ENCODE data around the gene NAA80.
A peak's percentile ranks its signal among the peaks of the same experiment; 100 is the strongest.

Gene NAA80

DNA sequence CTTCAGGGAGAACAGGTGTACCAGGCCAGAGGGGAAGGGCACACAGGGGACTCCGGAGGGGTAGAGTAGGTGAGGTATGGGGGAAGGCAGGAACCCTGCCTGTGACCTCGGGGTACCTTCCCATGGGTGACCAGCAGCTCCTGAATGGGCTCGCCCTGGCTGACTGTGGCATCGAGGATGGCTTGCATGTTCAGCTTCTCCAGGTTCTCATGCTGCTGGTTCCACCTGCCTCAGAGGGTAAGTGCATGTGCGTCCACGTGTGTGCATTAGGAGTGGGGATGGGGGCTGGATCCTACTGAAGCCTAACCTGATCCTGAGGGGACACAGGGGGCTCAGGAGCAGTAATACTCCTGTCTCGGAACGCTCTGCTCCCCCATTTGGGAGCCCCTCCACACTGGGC lies 45.8 kb upstream of the NAA80 start:
- Histone ChIP-seq H3K4me1 (ENCODE audit: control insufficient read depth, low read length) (peaks cover 43% of the 10 kb centered on the region), H4K20me1 (ENCODE audit: control insufficient read depth, insufficient read depth, low read depth, low read length) (no peaks in the 10 kb centered on the region), H3F3A (ENCODE audit: control insufficient read depth, insufficient read depth) (peaks cover 7% of the 10 kb centered on the region; the same call in 1 of the 2 replicates), H3K9me3 (ENCODE audit: control insufficient read depth, insufficient read depth, low read length) (no peaks in the 10 kb centered on the region), H3K27ac (ENCODE audit: low read depth, low read length) (no peak overlapping the region), H3K4me3 (ENCODE audit: low read length) (peak overlapping the region; percentile 56; the same call in 1 of the 2 replicates), H3K4me2 (ENCODE audit: low read length) (peak overlapping the region; percentile 61), H3K27me3 (ENCODE audit: control insufficient read depth, low read length) (no peaks in the 10 kb centered on the region), H3K9me2 (replicated peaks; ENCODE audit: control insufficient read depth, low read length) (no peaks in the 10 kb centered on the region), H3K36me3 (ENCODE audit: control insufficient read depth, low read length) (peaks cover 20% of the 10 kb centered on the region), H3K79me2 (ENCODE audit: control insufficient read depth, low read length) (peaks cover 15% of the 10 kb centered on the region)
- no peak for TF ChIP-seq EZH2phosphoT487 (IDR thresholded peaks at IDR 0.05; ENCODE audit: borderline replicate concordance, low read length)
- TF ChIP-seq, protein P1, sequence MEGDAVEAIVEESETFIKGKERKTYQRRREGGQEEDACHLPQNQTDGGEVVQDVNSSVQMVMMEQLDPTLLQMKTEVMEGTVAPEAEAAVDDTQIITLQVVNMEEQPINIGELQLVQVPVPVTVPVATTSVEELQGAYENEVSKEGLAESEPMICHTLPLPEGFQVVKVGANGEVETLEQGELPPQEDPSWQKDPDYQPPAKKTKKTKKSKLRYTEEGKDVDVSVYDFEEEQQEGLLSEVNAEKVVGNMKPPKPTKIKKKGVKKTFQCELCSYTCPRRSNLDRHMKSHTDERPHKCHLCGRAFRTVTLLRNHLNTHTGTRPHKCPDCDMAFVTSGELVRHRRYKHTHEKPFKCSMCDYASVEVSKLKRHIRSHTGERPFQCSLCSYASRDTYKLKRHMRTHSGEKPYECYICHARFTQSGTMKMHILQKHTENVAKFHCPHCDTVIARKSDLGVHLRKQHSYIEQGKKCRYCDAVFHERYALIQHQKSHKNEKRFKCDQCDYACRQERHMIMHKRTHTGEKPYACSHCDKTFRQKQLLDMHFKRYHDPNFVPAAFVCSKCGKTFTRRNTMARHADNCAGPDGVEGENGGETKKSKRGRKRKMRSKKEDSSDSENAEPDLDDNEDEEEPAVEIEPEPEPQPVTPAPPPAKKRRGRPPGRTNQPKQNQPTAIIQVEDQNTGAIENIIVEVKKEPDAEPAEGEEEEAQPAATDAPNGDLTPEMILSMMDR (IDR thresholded peaks at IDR 0.05; ENCODE audit: low read depth, low read length, poor library complexity, severe bottlenecking) = no peak

- Histone ChIP-seq H3K9me2 (replicated peaks; ENCODE audit: control insufficient read depth, low read length) (no peaks in the 10 kb centered on the region), H3K4me2 (ENCODE audit: low read length) (no peak overlapping the region), H3F3A (ENCODE audit: control insufficient read depth, insufficient read depth) (peaks cover 14% of the 10 kb centered on the region), H4K20me1 (ENCODE audit: control insufficient read depth, insufficient read depth, low read depth, low read length) (no peaks in the 10 kb centered on the region), H3K27ac (ENCODE audit: low read depth, low read length) (no peak overlapping the region), H3K36me3 (ENCODE audit: control insufficient read depth, low read length) (peaks cover 20% of the 10 kb centered on the region), H3K4me3 (ENCODE audit: low read length) (no peak overlapping the region), H3K4me1 (ENCODE audit: control insufficient read depth, low read length) (peaks cover 50% of the 10 kb centered on the region), H3K79me2 (ENCODE audit: control insufficient read depth, low read length) (peaks cover 26% of the 10 kb centered on the region), H3K9me3 (ENCODE audit: control insufficient read depth, insufficient read depth, low read length) (no peaks in the 10 kb centered on the region), H3K27me3 (ENCODE audit: control insufficient read depth, low read length) (no peaks in the 10 kb centered on the region)
- TF ChIP-seq EZH2phosphoT487 (IDR thresholded peaks at IDR 0.05; ENCODE audit: borderline replicate concordance, low read length) = no peak
- TF ChIP-seq, protein P1 (IDR thresholded peaks at IDR 0.05; ENCODE audit: low read depth, low read length, poor library complexity, severe bottlenecking) = no peak
These were observed 43.8 kb upstream of the NAA80 start for GRCh38 chr3:50342813-50343633.

DNA sequence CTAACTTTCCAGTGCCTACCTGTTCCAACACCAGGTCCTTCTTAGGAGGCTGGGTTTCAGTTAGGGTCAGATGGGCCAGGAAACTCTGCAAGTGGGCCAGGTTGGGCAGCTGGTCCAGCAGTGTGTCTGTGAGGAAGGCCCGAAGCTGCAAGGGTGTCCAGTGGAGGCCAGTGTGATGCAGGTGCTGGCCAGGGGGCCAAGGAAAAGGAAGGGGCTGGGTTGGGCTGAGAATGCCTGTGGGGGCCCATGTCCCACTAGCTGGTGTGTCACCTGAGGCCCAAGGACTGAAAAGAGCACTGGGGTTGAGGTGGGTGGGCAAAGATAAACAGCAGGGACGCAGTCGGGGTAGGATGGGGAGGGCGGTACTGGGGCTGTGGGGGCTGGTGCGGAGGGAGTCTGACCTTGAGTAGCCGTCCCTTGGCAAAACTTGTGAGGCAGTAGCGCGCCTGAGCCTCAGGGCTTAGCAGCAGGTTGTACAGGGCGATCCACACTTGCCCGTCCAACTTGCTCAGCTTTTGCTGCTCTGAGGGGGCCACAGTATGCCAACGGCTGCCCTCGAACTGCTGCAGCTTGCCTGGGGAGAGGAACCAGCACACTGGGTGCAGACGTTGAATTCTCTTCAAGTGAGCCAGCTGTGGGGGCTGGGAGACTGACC lies 42.9 kb upstream of the NAA80 start:
- Histone ChIP-seq H3K9me3 (ENCODE audit: control insufficient read depth, insufficient read depth, low read length) (no peaks in the 10 kb centered on the region), H4K20me1 (ENCODE audit: control insufficient read depth, insufficient read depth, low read depth, low read length) (no peaks in the 10 kb centered on the region), H3K36me3 (ENCODE audit: control insufficient read depth, low read length) (peaks cover 18% of the 10 kb centered on the region), H3K9me2 (replicated peaks; ENCODE audit: control insufficient read depth, low read length) (no peaks in the 10 kb centered on the region), H3K4me2 (ENCODE audit: low read length) (peak overlapping the region; percentile 98), H3K79me2 (ENCODE audit: control insufficient read depth, low read length) (peaks cover 33% of the 10 kb centered on the region), H3K4me3 (ENCODE audit: low read length) (no peak overlapping the region; the same call in 1 of the 2 replicates), H3K27ac (ENCODE audit: low read depth, low read length) (no peak overlapping the region), H3K4me1 (ENCODE audit: control insufficient read depth, low read length) (peaks cover 50% of the 10 kb centered on the region), H3F3A (ENCODE audit: control insufficient read depth, insufficient read depth) (peaks cover 14% of the 10 kb centered on the region), H3K27me3 (ENCODE audit: control insufficient read depth, low read length) (no peaks in the 10 kb centered on the region)
- TF ChIP-seq, protein P1 (IDR thresholded peaks at IDR 0.05; ENCODE audit: low read depth, low read length, poor library complexity, severe bottlenecking) = no peak
- TF ChIP-seq EZH2phosphoT487 (IDR thresholded peaks at IDR 0.05; ENCODE audit: borderline replicate concordance, low read length) = no peak

Measured in DOHH2 (cell line).